Activated CD8-positive, alpha-beta memory T cell treated with anti-CD3 and anti-CD28 coated beads for 4 hours (primary cell): ENCODE results near the gene HOXA7.

Experiments used
- DNase-seq, 2 donors: peaks; one replicate each; pipeline ENCODE4 v3.0.0-alpha.2; 2020; ENCODE audit warnings: low read depth in 2 of 2

Gene HOXA7

GRCh38 chr7:27193335-27194001 lies 37.0 kb upstream of the HOXA7 start:
- no peak for DNase-seq

- DNase-seq, result no peak
These were observed 36.3 kb upstream of the HOXA7 start for GRCh38 chr7:27192546-27193334.

- no peak for DNase-seq
These were observed 35.5 kb upstream of the HOXA7 start for GRCh38 chr7:27191833-27192545.

- DNase-seq, result no peak
These were observed 34.8 kb upstream of the HOXA7 start for GRCh38 chr7:27191161-27191731.

GRCh38 chr7:27189997-27190748 lies 33.7 kb upstream of the HOXA7 start:
- DNase-seq, result no peak

- DNase-seq, result no peak
These were observed 33.0 kb upstream of the HOXA7 start for GRCh38 chr7:27189295-27189996.

- no peak for DNase-seq
These were observed 32.2 kb upstream of the HOXA7 start for GRCh38 chr7:27188386-27189294.

GRCh38 chr7:27187475-27188385 lies 31.3 kb upstream of the HOXA7 start:
- no peak for DNase-seq

GRCh38 chr7:27186668-27187474 lies 30.4 kb upstream of the HOXA7 start:
- DNase-seq, result no peak

GRCh38 chr7:27185854-27186667 lies 29.6 kb upstream of the HOXA7 start:
- no peak for DNase-seq

GRCh38 chr7:27185013-27185853 lies 28.8 kb upstream of the HOXA7 start, which contains the start of gene HOXA11:
TSS of gene HOXA11 (minus strand) at chr7:27185232. CDS start at chr7:27185144, 88 bp downstream.
- no peak for DNase-seq

GRCh38 chr7:27184337-27185012 lies 28.0 kb upstream of the HOXA7 start:
- no peak for DNase-seq

GRCh38 chr7:27183682-27184336 lies 27.3 kb upstream of the HOXA7 start:
- no peak for DNase-seq

GRCh38 chr7:27182861-27183681 lies 26.6 kb upstream of the HOXA7 start:
- no peak for DNase-seq
